Peyer's patch (tissue), 4 donors: ENCODE data around the gene FUNDC1.

ENCODE experiments used
- CTCF ChIP-seq, 6 experiments: fragments of 450-650 bp in 4 of 6; fragments of 200-600 bp in 2 of 6; sonication (generic) in 1 of 6; IDR thresholded peaks; one replicate each; pipeline ENCODE4 v1.5.1; 2017 to 2019; ENCODE audit warnings: antibody characterized with exemption in 6 of 6, mild to moderate bottlenecking in 3 of 6, moderate library complexity in 1 of 6
- POLR2A ChIP-seq, 2 donors: fragments of 450-650 bp; IDR thresholded peaks; one replicate each; pipeline ENCODE4 v1.5.1; 2017; ENCODE audit warnings: antibody characterized with exemption in 2 of 2, mild to moderate bottlenecking in 2 of 2, moderate library complexity in 2 of 2

- TF ChIP-seq CTCF (IDR thresholded peaks at IDR 0.05) = no peak
- no peak for TF ChIP-seq POLR2A (IDR thresholded peaks at IDR 0.05)
Observed at GRCh38 chrX:44494357-44494756, 48.3 kb downstream of the FUNDC1 start.
